HepG2 (cell line): ENCODE data around the gene XCL2. TPM values are rescaled to one million over a fixed set of nuclear protein-coding genes. Genes with fewer than 3 reads are reported as not detected.
A peak's percentile ranks its signal among the peaks of the same experiment; 100 is the strongest.

Experiments
- ATAC-seq: fragments of 200-7000 bp; cut with Tn5 transposase; 3 replicates; pipeline ENCODE4 v1.9.1; 2020; ENCODE audit warnings: mild to moderate bottlenecking, moderate library complexity
- BruUV-seq: library from RNA; stranded (reverse); fragments of 400-500 nt; replicated peaks from 2 replicates; lab custom pipeline; 2021; lab: Mats Ljungman, UMichigan
- CTCF ChIA-PET: fragments of 300-600 bp; formaldehyde crosslinking; extraction: SDS; loops from one replicate; lab custom pipeline; 2021; ENCODE audit warnings: low total read pairs, inconsistent platforms, low intra/inter-chr PET ratio; lab: Yijun Ruan, JAX
- POLR2A ChIA-PET: fragments of 350-600 bp; sonication (Branson Sonifier 250); formaldehyde crosslinking; loops from one replicate; lab custom pipeline; 2020; ENCODE audit warnings: antibody characterized with exemption, inconsistent platforms; lab: Yijun Ruan, JAX
- DNase-seq: peaks from one replicate; pipeline ENCODE4 v3.0.0-alpha.2; 2015; ENCODE audit warnings: low spot score
- FAIRE-seq: peaks from 3 replicates; lab custom pipeline; 2011; peaks lifted over from hg19 to GRCh38; lab: Jason Lieb, UNC
- H2AFZ ChIP-seq: one replicate; pipeline ENCODE4 v1.6.1; 2011; ENCODE audit warnings: low read length, inconsistent platforms
- H3K27ac ChIP-seq: fragments of 300-600 bp; 3 replicates; pipeline ENCODE4 v1.8.0; 2011; ENCODE audit warnings: mixed run types, mild to moderate bottlenecking, mixed read lengths, low read length, inconsistent platforms; ENCODE audit not compliant: insufficient read depth; ENCODE audit errors: extremely low read length
- H3K27me3 ChIP-seq, 2 experiments: fragments of 200-600 bp in 1 of 2; 2 replicates in 1 of 2; 3 replicates in 1 of 2; pipeline versions ENCODE4 v1.6.0 to v1.8.0; 2011; ENCODE audit warnings: low read length in 2 of 2, mild to moderate bottlenecking in 2 of 2, moderate library complexity in 2 of 2, inconsistent platforms in 1 of 2; ENCODE audit not compliant: insufficient read depth in 2 of 2, control insufficient read depth in 1 of 2
- H3K36me3 ChIP-seq, 2 experiments: fragments of 200-600 bp in 1 of 2; replicated peaks in 1 of 2; 2 replicates in 1 of 2; 3 replicates in 1 of 2; pipeline versions ENCODE4 v1.5.1 to v1.8.0; 2011; ENCODE audit warnings: low read length in 2 of 2, inconsistent platforms in 1 of 2; ENCODE audit not compliant: insufficient read depth in 2 of 2, control insufficient read depth in 1 of 2
- H3K4me1 ChIP-seq: 2 replicates; pipeline ENCODE4 v1.5.1; 2012; ENCODE audit warnings: low read length, inconsistent platforms; ENCODE audit not compliant: insufficient read depth
- H3K4me2 ChIP-seq: 2 replicates; pipeline ENCODE4 v1.6.0; 2011; ENCODE audit warnings: low read depth, low read length, inconsistent platforms
- H3K4me3 ChIP-seq, 3 experiments: fragments of 200-600 bp in 1 of 3; sonication (generic), shearing (Covaris generic) in 1 of 3; replicated peaks in 1 of 3; 2 replicates each; pipeline ENCODE4 v1.5.1; 2011 to 2016; ENCODE audit warnings: low read length in 3 of 3, inconsistent platforms in 2 of 3, low read depth in 2 of 3, mild to moderate bottlenecking in 2 of 3, control low read depth in 1 of 3, mixed read lengths in 1 of 3; ENCODE audit not compliant: insufficient read depth in 1 of 3
- H3K79me2 ChIP-seq: one replicate; pipeline ENCODE4 v1.6.1; 2011; ENCODE audit warnings: low read length, inconsistent platforms; ENCODE audit not compliant: insufficient read depth
- H3K9ac ChIP-seq: 2 replicates; pipeline ENCODE4 v1.6.0; 2011; ENCODE audit warnings: mild to moderate bottlenecking, low read depth, low read length, inconsistent platforms; ENCODE audit not compliant: insufficient read depth
- H3K9me3 ChIP-seq: 2 replicates; pipeline ENCODE4 v1.5.1; 2012; ENCODE audit warnings: mild to moderate bottlenecking, low read length
- H4K20me1 ChIP-seq: 2 replicates; pipeline ENCODE4 v1.6.0; 2011; ENCODE audit warnings: inconsistent platforms, mild to moderate bottlenecking, low read length, moderate library complexity; ENCODE audit not compliant: insufficient read depth
- MEF2D ChIP-seq: sonication (generic); formaldehyde crosslinking; IDR thresholded peaks from 2 replicates; pipeline ENCODE4 v1.5.1; 2020; ENCODE audit warnings: mild to moderate bottlenecking, missing genetic modification reagents
- TBL1XR1 ChIP-seq: fragments of 150-350 bp; IDR thresholded peaks from 2 replicates; pipeline ENCODE4 v1.6.1; 2014; ENCODE audit warnings: borderline replicate concordance, low read length; ENCODE audit not compliant: partially characterized antibody
- ZNF432 ChIP-seq: sonication (generic); formaldehyde crosslinking; IDR thresholded peaks from 2 replicates; pipeline ENCODE4 v1.5.0; 2020; ENCODE audit warnings: missing genetic modification reagents, mild to moderate bottlenecking, borderline replicate concordance
- WGBS: methylation state at CpG from one replicate; pipeline ENCODE4 v1.1.6; 2017; ENCODE audit warnings: low lambda C conversion rate; 5-methylcytosine and 5-hydroxymethylcytosine counted together
- in situ Hi-C: cut with HindIII; loops from 2 replicates; pipeline ENCODE4 v1.10.0; 2017; ENCODE audit warnings: low pct_unique_long_range_greater_than_20kb; ENCODE audit not compliant: extremely low pct_ligation_motif_present
- intact Hi-C: fragments of 100-400 bp; cut with micrococcal nuclease; formaldehyde crosslinking; loops from one replicate; pipeline ENCODE4 v1.10.0; 2022; ENCODE audit not compliant: unreplicated experiment
- polyA plus RNA-seq, 8 experiments: library from polyadenylated mRNA; depleted of rRNA in 3 of 8; stranded (reverse) in 7 of 8; unstranded in 1 of 8; fragments of >200 nt; fragmentation: Illumina TruSeq in 4 of 8; extraction: Trizol in 4 of 8; gene quantifications; 2 replicates each; pipeline versions ENCODE4 v1.2.1 to v1.2.3, GENCODE V29; 2011 to 2016; ENCODE audit warnings: low read depth in 4 of 8, missing spikeins in 1 of 8, mixed read lengths in 1 of 8; ENCODE audit not compliant: insufficient read depth in 1 of 8
- total RNA-seq, 5 experiments: library from RNA; depleted of rRNA; stranded (reverse); fragments of >200 nt; fragmentation: Illumina TruSeq; extraction: Trizol; gene quantifications; 2 replicates each; pipeline ENCODE4 v1.2.3, GENCODE V29; 2016; ENCODE audit warnings: low read depth in 1 of 5
- TF ChIP-seq, protein P1 (sequence below): sonication (generic); formaldehyde crosslinking; IDR thresholded peaks from 2 replicates; pipeline ENCODE4 v1.4.0; 2020; ENCODE audit warnings: mild to moderate bottlenecking, missing genetic modification reagents
- TF ChIP-seq, protein P2 (sequence below): sonication (generic); formaldehyde crosslinking; IDR thresholded peaks from 2 replicates; pipeline ENCODE4 v1.5.0; 2020; ENCODE audit warnings: missing genetic modification reagents, mild to moderate bottlenecking, borderline replicate concordance
- TF ChIP-seq, protein P3 (sequence below): sonication (generic); formaldehyde crosslinking; IDR thresholded peaks from 2 replicates; pipeline ENCODE4 v1.9.0; 2021; ENCODE audit warnings: mild to moderate bottlenecking, missing genetic modification reagents
- TF ChIP-seq, protein P4 (sequence below): sonication (generic); formaldehyde crosslinking; IDR thresholded peaks from 2 replicates; pipeline ENCODE4 v1.4.0; 2020; ENCODE audit warnings: missing genetic modification reagents, low read depth, mild to moderate bottlenecking, borderline replicate concordance

The XCL2 gene
- total and polyA plus RNA-seq, 2 of the 13 experiments (the other 11 are each of a cell fraction or from before 2014, with no cell fraction given): 0.50 TPM; not detected in 1

DNA sequence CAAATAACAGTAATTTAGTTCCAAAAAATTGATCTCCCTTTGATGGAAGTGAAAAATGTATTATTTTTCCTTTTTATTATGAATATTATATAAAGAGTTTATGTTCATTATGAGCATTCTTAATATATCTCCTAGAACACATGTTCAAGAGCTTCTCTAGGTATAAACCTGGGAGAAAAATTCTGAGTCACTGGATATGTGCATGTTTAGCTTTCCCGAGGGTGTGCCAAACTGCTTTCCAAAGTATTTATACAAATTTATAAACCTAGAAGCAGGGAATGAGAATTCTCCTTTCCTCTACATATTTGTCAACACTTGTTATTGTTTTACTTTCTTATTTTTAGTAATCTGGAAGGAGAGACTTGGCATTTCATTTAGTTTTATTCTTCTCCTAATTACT is 25.0 kb downstream of the XCL2 start (continued):
- TF ChIP-seq, protein P1, sequence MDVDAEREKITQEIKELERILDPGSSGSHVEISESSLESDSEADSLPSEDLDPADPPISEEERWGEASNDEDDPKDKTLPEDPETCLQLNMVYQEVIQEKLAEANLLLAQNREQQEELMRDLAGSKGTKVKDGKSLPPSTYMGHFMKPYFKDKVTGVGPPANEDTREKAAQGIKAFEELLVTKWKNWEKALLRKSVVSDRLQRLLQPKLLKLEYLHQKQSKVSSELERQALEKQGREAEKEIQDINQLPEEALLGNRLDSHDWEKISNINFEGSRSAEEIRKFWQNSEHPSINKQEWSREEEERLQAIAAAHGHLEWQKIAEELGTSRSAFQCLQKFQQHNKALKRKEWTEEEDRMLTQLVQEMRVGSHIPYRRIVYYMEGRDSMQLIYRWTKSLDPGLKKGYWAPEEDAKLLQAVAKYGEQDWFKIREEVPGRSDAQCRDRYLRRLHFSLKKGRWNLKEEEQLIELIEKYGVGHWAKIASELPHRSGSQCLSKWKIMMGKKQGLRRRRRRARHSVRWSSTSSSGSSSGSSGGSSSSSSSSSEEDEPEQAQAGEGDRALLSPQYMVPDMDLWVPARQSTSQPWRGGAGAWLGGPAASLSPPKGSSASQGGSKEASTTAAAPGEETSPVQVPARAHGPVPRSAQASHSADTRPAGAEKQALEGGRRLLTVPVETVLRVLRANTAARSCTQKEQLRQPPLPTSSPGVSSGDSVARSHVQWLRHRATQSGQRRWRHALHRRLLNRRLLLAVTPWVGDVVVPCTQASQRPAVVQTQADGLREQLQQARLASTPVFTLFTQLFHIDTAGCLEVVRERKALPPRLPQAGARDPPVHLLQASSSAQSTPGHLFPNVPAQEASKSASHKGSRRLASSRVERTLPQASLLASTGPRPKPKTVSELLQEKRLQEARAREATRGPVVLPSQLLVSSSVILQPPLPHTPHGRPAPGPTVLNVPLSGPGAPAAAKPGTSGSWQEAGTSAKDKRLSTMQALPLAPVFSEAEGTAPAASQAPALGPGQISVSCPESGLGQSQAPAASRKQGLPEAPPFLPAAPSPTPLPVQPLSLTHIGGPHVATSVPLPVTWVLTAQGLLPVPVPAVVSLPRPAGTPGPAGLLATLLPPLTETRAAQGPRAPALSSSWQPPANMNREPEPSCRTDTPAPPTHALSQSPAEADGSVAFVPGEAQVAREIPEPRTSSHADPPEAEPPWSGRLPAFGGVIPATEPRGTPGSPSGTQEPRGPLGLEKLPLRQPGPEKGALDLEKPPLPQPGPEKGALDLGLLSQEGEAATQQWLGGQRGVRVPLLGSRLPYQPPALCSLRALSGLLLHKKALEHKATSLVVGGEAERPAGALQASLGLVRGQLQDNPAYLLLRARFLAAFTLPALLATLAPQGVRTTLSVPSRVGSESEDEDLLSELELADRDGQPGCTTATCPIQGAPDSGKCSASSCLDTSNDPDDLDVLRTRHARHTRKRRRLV (CRISPR knock-in tag): no peak
- TF ChIP-seq, all 625 proteins: peak for 0

DNA sequence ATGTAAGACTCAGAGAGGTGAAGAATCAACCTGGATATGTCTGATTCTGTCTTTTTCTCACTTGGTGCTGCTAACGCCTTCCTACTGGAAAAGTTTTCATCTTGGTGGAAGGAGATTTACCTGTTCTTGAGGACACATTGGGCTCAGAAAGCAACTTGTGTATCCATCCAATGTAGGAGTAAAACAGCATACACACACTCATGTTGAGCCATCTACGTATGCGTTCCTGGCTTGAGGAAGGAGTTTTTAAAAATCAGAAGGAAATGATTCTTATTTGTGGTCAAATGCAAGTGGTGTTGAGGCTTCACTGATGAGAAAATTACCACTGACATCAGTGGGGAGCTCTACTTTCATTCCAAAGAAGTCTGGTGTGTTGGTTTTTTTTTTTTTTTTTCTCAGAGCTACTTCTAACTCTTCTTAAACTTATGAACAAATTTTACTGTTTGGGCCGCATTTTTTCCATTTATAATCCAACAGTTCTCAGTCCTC is 25.6 kb downstream of the XCL2 start:
- ATAC-seq: no peak
- in situ Hi-C loops (no loop called here), intact Hi-C loops (no loop called here)
- peak; percentile 30 for FAIRE-seq
- Histone ChIP-seq H3K27ac (no peak overlapping the region), H3K36me3 (no peaks in the 10 kb centered on the region; a peak in 1 of 5 replicates), H3K4me2 (no peak overlapping the region), H3K4me1 (peaks cover 3% of the 10 kb centered on the region), H3K9ac (no peak overlapping the region), H2AFZ (no peak overlapping the region), H3K9me3 (no peaks in the 10 kb centered on the region; the same call in 1 of the 2 replicates), H4K20me1 (no peaks in the 10 kb centered on the region), H3K4me3 (no peak overlapping the region), H3K27me3 (no peaks in the 10 kb centered on the region), H3K79me2 (no peaks in the 10 kb centered on the region)
- no TSS peak for BruUV-seq
- WGBS: 96% methylated on average over 4 of the region's 4 CpGs
- ChIA-PET CTCF (no interaction called here), POLR2A (no interaction called here)
- DNase-seq: no peak
- TF ChIP-seq, protein P2, sequence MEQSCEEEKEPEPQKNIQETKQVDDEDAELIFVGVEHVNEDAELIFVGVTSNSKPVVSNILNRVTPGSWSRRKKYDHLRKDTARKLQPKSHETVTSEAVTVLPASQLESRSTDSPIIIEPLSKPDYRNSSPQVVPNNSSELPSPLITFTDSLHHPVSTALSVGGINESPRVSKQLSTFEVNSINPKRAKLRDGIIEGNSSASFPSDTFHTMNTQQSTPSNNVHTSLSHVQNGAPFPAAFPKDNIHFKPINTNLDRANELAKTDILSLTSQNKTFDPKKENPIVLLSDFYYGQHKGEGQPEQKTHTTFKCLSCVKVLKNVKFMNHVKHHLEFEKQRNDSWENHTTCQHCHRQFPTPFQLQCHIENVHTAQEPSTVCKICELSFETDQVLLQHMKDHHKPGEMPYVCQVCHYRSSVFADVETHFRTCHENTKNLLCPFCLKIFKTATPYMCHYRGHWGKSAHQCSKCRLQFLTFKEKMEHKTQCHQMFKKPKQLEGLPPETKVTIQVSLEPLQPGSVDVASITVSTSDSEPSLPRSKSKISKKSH: no peak
- TF ChIP-seq, protein P3, sequence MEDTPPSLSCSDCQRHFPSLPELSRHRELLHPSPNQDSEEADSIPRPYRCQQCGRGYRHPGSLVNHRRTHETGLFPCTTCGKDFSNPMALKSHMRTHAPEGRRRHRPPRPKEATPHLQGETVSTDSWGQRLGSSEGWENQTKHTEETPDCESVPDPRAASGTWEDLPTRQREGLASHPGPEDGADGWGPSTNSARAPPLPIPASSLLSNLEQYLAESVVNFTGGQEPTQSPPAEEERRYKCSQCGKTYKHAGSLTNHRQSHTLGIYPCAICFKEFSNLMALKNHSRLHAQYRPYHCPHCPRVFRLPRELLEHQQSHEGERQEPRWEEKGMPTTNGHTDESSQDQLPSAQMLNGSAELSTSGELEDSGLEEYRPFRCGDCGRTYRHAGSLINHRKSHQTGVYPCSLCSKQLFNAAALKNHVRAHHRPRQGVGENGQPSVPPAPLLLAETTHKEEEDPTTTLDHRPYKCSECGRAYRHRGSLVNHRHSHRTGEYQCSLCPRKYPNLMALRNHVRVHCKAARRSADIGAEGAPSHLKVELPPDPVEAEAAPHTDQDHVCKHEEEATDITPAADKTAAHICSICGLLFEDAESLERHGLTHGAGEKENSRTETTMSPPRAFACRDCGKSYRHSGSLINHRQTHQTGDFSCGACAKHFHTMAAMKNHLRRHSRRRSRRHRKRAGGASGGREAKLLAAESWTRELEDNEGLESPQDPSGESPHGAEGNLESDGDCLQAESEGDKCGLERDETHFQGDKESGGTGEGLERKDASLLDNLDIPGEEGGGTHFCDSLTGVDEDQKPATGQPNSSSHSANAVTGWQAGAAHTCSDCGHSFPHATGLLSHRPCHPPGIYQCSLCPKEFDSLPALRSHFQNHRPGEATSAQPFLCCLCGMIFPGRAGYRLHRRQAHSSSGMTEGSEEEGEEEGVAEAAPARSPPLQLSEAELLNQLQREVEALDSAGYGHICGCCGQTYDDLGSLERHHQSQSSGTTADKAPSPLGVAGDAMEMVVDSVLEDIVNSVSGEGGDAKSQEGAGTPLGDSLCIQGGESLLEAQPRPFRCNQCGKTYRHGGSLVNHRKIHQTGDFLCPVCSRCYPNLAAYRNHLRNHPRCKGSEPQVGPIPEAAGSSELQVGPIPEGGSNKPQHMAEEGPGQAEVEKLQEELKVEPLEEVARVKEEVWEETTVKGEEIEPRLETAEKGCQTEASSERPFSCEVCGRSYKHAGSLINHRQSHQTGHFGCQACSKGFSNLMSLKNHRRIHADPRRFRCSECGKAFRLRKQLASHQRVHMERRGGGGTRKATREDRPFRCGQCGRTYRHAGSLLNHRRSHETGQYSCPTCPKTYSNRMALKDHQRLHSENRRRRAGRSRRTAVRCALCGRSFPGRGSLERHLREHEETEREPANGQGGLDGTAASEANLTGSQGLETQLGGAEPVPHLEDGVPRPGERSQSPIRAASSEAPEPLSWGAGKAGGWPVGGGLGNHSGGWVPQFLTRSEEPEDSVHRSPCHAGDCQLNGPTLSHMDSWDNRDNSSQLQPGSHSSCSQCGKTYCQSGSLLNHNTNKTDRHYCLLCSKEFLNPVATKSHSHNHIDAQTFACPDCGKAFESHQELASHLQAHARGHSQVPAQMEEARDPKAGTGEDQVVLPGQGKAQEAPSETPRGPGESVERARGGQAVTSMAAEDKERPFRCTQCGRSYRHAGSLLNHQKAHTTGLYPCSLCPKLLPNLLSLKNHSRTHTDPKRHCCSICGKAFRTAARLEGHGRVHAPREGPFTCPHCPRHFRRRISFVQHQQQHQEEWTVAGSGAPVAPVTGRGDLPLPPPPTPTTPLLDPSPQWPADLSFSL (CRISPR knock-in tag): no peak
- no peak for TF ChIP-seq ZNF432 (CRISPR knock-in tag)
- TF ChIP-seq TBL1XR1: no peak
- TF ChIP-seq, protein P4, sequence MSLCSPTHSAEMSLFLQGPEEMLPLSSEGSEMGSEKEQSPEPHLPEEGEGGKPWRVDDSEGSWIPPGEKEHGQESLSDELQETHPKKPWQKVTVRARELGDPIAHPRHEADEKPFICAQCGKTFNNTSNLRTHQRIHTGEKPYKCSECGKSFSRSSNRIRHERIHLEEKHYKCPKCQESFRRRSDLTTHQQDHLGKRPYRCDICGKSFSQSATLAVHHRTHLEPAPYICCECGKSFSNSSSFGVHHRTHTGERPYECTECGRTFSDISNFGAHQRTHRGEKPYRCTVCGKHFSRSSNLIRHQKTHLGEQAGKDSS (CRISPR knock-in tag): no peak
- no peak for TF ChIP-seq MEF2D (CRISPR knock-in tag)
